NCI-H1048 (cell line): ENCODE measurements around the gene TERC.
A peak's percentile ranks its signal among the peaks of the same experiment; 100 is the strongest.
"Not testable (repeated sequence)": the region's sequence is repeated elsewhere in the genome, so short reads cannot be mapped to it uniquely, and the experiment has no call there.

Source experiments
- DNase-seq: peaks from one replicate; lab custom pipeline; 2025; lab: John Stamatoyannopoulos, UW

The TERC gene

GRCh38 chr3:169771497-169772304 lies 6.8 kb upstream of the TERC start:
- DNase-seq, result peak; percentile 67

GRCh38 chr3:169769287-169770181 lies 4.7 kb upstream of the TERC start, which contains the start of gene ACTRT3:
Gene ACTRT3, minus strand, starts transcription at chr3:169769561. Its CDS starts 41 bp downstream, at chr3:169769520.
- DNase-seq, result no peak

- DNase-seq, result no peak
These were observed 463 bp downstream of the TERC start for GRCh38 chr3:169764312-169764881.

GRCh38 chr3:169760479-169760878 lies 4.4 kb downstream of the TERC start:
- DNase-seq, result no peak

GRCh38 chr3:169759256-169759655 lies 5.6 kb downstream of the TERC start:
- no peak for DNase-seq

GRCh38 chr3:169758359-169758994 lies 6.4 kb downstream of the TERC start:
- DNase-seq, result no peak

- no peak for DNase-seq
These were observed 9.4 kb downstream of the TERC start for GRCh38 chr3:169755488-169755887.

GRCh38 chr3:169754711-169755110 lies 10.1 kb downstream of the TERC start:
- no peak for DNase-seq

GRCh38 chr3:169751875-169752274 lies 13.0 kb downstream of the TERC start:
- no peak for DNase-seq

- DNase-seq, result no peak
These were observed 14.2 kb downstream of the TERC start for GRCh38 chr3:169750665-169751064.

GRCh38 chr3:169748670-169749069 lies 16.2 kb downstream of the TERC start:
- DNase-seq, result no peak

- DNase-seq, result no peak
These were observed 17.9 kb downstream of the TERC start for GRCh38 chr3:169746924-169747323.

- DNase-seq, result no peak
These were observed 20.4 kb downstream of the TERC start for GRCh38 chr3:169744366-169745054.

GRCh38 chr3:169739067-169739466 lies 25.8 kb downstream of the TERC start:
- no peak for DNase-seq

GRCh38 chr3:169731857-169732256 lies 33.0 kb downstream of the TERC start:
- DNase-seq, result not testable (repeated sequence)

- no peak for DNase-seq
These were observed 42.1 kb downstream of the TERC start for GRCh38 chr3:169722724-169723123.

- not testable (repeated sequence) for DNase-seq
These were observed 46.4 kb downstream of the TERC start for GRCh38 chr3:169718415-169718814.
